ENCODE data around the gene MMP19. TPM values are rescaled to one million over a fixed set of nuclear protein-coding genes. Genes with fewer than 3 reads are reported as not detected.

Gene MMP19
- total and polyA plus RNA-seq, 2 donors (not counting 1 experiment from before 2014, with no cell fraction given) = 0.42 TPM; not detected in 1

DNA sequence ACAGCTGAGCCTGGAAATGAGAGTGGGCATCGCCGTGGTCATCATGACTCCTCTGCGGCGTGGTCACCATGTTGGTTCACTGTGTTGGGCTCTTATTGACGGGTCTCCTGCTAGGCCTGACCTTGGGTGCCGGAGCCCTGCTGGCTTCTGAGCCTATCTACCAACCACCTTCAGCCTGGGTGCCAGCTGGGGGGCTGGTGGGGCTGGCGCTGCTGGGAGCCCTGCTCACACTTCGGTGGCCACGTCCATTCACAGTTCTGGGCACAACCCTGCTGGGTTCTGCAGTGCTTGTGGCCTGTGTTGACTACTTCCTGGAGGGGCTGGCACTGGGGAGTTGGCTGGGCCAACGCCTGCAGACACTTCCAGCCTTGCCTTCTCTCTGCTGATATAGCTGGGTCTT lies 9.7 kb downstream of the MMP19 start:
- peak; percentile 2 for DNase-seq
- ATAC-seq (ENCODE audit: low read depth) = no peak
- Mint-ChIP-seq H3K4me3 (no peak overlapping the region), H3K27ac (no peak overlapping the region), H3K4me1 (peaks cover 28% of the 10 kb centered on the region), H3K9me3 (ENCODE audit: insufficient read depth) (no peaks in the 10 kb centered on the region), H3K27me3 (no peaks in the 10 kb centered on the region)
- no peak overlapping the region for H2AFZ ChIP-seq (ENCODE audit: insufficient read depth, low read depth, low read length, poor library complexity, severe bottlenecking)
- no peaks in the 10 kb centered on the region for H3K27me3 ChIP-seq (replicated peaks in 1 of 4; ENCODE audit: control extremely low read depth in 1 of 4, control insufficient read depth in 3 of 4, insufficient read depth in 4 of 4, low read length in 3 of 4)
- TF ChIP-seq EZH2 (IDR thresholded peaks at IDR 0.05; ENCODE audit: borderline replicate concordance, insufficient read depth, low read depth, low read length, poor library complexity, severe bottlenecking) = no peak
- TF ChIP-seq, protein P1, sequence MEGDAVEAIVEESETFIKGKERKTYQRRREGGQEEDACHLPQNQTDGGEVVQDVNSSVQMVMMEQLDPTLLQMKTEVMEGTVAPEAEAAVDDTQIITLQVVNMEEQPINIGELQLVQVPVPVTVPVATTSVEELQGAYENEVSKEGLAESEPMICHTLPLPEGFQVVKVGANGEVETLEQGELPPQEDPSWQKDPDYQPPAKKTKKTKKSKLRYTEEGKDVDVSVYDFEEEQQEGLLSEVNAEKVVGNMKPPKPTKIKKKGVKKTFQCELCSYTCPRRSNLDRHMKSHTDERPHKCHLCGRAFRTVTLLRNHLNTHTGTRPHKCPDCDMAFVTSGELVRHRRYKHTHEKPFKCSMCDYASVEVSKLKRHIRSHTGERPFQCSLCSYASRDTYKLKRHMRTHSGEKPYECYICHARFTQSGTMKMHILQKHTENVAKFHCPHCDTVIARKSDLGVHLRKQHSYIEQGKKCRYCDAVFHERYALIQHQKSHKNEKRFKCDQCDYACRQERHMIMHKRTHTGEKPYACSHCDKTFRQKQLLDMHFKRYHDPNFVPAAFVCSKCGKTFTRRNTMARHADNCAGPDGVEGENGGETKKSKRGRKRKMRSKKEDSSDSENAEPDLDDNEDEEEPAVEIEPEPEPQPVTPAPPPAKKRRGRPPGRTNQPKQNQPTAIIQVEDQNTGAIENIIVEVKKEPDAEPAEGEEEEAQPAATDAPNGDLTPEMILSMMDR (IDR thresholded peaks at IDR 0.05) = no peak
- intact Hi-C loops (cut with micrococcal nuclease) = no loop called here
- no peaks in the 10 kb centered on the region for H4K20me1 ChIP-seq (ENCODE audit: control insufficient read depth, insufficient read depth, low read length, poor library complexity, severe bottlenecking)
- 95% methylated on average over 9 of the region's 10 CpGs for WGBS (ENCODE audit: insufficient coverage)
- ChIA-PET POLR2A (no interaction called here), CTCF (no interaction called here)
- H3K4me1 ChIP-seq (ENCODE audit: control insufficient read depth in 2 of 2, insufficient read depth in 2 of 2, low read length in 2 of 2) = peaks cover 20 to 24% of the 10 kb centered on the region in 2 donors
- no peak overlapping the region for H3K4me3 ChIP-seq (ENCODE audit: control extremely low read depth in 1 of 5, extremely low read depth in 1 of 5, insufficient read depth in 1 of 5, low read depth in 2 of 5, low read length in 4 of 5)
- no peaks in the 10 kb centered on the region for H3K36me3 ChIP-seq (replicated peaks in 1 of 2; ENCODE audit: control extremely low read depth in 1 of 2, control insufficient read depth in 1 of 2, extremely low read depth in 1 of 2, insufficient read depth in 2 of 2, low read length in 1 of 2)
- no peak overlapping the region for H3K27ac ChIP-seq (ENCODE audit: low read length in 2 of 2)
- H3K9ac ChIP-seq (ENCODE audit: low read length) = no peak overlapping the region
- peaks cover 23% of the 10 kb centered on the region for H3K79me2 ChIP-seq (ENCODE audit: control insufficient read depth, insufficient read depth, low read length)
- H3K9me3 ChIP-seq (ENCODE audit: control extremely low read depth in 1 of 3, control insufficient read depth in 2 of 3, insufficient read depth in 1 of 3, low read length in 2 of 3) = no peaks in the 10 kb centered on the region
- H3K4me2 ChIP-seq (replicated peaks; ENCODE audit: low read depth, low read length, poor library complexity, severe bottlenecking) = no peak overlapping the region

GRCh38 chr12:55831447-55831815 lies 11.3 kb downstream of the MMP19 start:
- Histone ChIP-seq H3K9me3 (ENCODE audit: control extremely low read depth in 1 of 3, control insufficient read depth in 2 of 3, insufficient read depth in 1 of 3, low read length in 2 of 3) (no peaks in the 10 kb centered on the region), H3K27me3 (replicated peaks in 1 of 4; ENCODE audit: control extremely low read depth in 1 of 4, control insufficient read depth in 3 of 4, insufficient read depth in 4 of 4, low read length in 3 of 4) (no peaks in the 10 kb centered on the region), H3K9ac (ENCODE audit: low read length) (no peak overlapping the region), H3K4me1 (ENCODE audit: control insufficient read depth in 2 of 2, insufficient read depth in 2 of 2, low read length in 2 of 2) (peaks cover 32 to 40% of the 10 kb centered on the region in 2 donors), H3K4me2 (replicated peaks; ENCODE audit: low read depth, low read length, poor library complexity, severe bottlenecking) (peak overlapping the region; percentile 89), H3K27ac (ENCODE audit: low read length in 2 of 2) (no peak overlapping the region), H3K79me2 (ENCODE audit: control insufficient read depth, insufficient read depth, low read length) (peaks cover 38% of the 10 kb centered on the region), H2AFZ (ENCODE audit: insufficient read depth, low read depth, low read length, poor library complexity, severe bottlenecking) (peak overlapping the region; percentile 84), H3K4me3 (ENCODE audit: control extremely low read depth in 1 of 5, extremely low read depth in 1 of 5, insufficient read depth in 1 of 5, low read depth in 2 of 5, low read length in 4 of 5) (no peak overlapping the region), H4K20me1 (ENCODE audit: control insufficient read depth, insufficient read depth, low read length, poor library complexity, severe bottlenecking) (no peaks in the 10 kb centered on the region), H3K36me3 (replicated peaks in 1 of 2; ENCODE audit: control extremely low read depth in 1 of 2, control insufficient read depth in 1 of 2, extremely low read depth in 1 of 2, insufficient read depth in 2 of 2, low read length in 1 of 2) (peaks cover 0 to 4% of the 10 kb centered on the region in 2 experiments)
- Mint-ChIP-seq H3K9me3 (ENCODE audit: insufficient read depth) (no peaks in the 10 kb centered on the region), H3K27ac (no peak overlapping the region), H3K4me1 (peaks cover 40% of the 10 kb centered on the region), H3K27me3 (no peaks in the 10 kb centered on the region), H3K4me3 (peak overlapping the region; percentile 99)
- CTCF ChIA-PET = interaction anchor here (1.0 to 3.8 kb wide), 2 partner anchors 13 to 94 kb away, joined by 4 to 39 read pairs; partner anchors contain the start of genes ORMDL2 and SARNP
- no CpG with 5 or more reads among the region's 1 CpG for WGBS (ENCODE audit: insufficient coverage)
- DNase-seq = no peak
- POLR2A ChIA-PET = interaction anchor here (2.6 to 3.0 kb wide), 2 partner anchors 12 to 96 kb away, joined by 25 to 53 read pairs; partner anchors contain the start of genes ORMDL2, PYM1 and SARNP
- ATAC-seq (ENCODE audit: low read depth) = no peak
- intact Hi-C loops (cut with micrococcal nuclease) = no loop called here
- no peak for TF ChIP-seq EZH2 (IDR thresholded peaks at IDR 0.05; ENCODE audit: borderline replicate concordance, insufficient read depth, low read depth, low read length, poor library complexity, severe bottlenecking)
